Measurements from ENCODE around the gene S100A10.

The S100A10 gene

GRCh38 chr1:151993734-151994496, at the start of gene S100A10:
Gene S100A10, minus strand, starts transcription at chr1:151993859. Its CDS starts 7,629 bp downstream, at chr1:151986230.
- Mint-ChIP-seq H3K27ac (peak within 1 kb of the TSS; percentile 97), H3K4me3 (peak within 1 kb of the TSS; percentile 93), H3K9me3 (no peaks in the 10 kb centered on the region), H3K36me3 (ENCODE audit: low read depth) (peaks cover 38% of the 10 kb centered on the region), H3K27me3 (no peaks in the 10 kb centered on the region), H3K4me1 (ENCODE audit: low read depth) (peaks cover 52% of the 10 kb centered on the region)
- intact Hi-C loops (cut with micrococcal nuclease) = no loop called here

GRCh38 chr1:152042030-152042429, 48.4 kb upstream of the S100A10 start:
- intact Hi-C loops (cut with micrococcal nuclease) = no loop called here
- Mint-ChIP-seq H3K4me1 (ENCODE audit: low read depth) (peaks cover 16% of the 10 kb centered on the region), H3K27ac (no peak overlapping the region), H3K9me3 (no peaks in the 10 kb centered on the region), H3K27me3 (no peaks in the 10 kb centered on the region), H3K36me3 (ENCODE audit: low read depth) (no peaks in the 10 kb centered on the region), H3K4me3 (no peak overlapping the region)

GRCh38 chr1:152039886-152040285, 46.2 kb upstream of the S100A10 start:
- H3K4me1 Mint-ChIP-seq (ENCODE audit: low read depth) = peaks cover 8% of the 10 kb centered on the region
- H3K36me3 Mint-ChIP-seq (ENCODE audit: low read depth) = peaks cover 21% of the 10 kb centered on the region
- intact Hi-C loops (cut with micrococcal nuclease) = loop anchor here (5.0 kb wide), 1 partner anchor 38 kb away; no protein-coding TSS in a partner anchor
- H3K27ac Mint-ChIP-seq = no peak overlapping the region
- no peak overlapping the region for H3K4me3 Mint-ChIP-seq
- H3K9me3 Mint-ChIP-seq = no peaks in the 10 kb centered on the region
- H3K27me3 Mint-ChIP-seq = no peaks in the 10 kb centered on the region

- H3K36me3 Mint-ChIP-seq (ENCODE audit: low read depth) = peaks cover 25% of the 10 kb centered on the region
- no peaks in the 10 kb centered on the region for H3K27me3 Mint-ChIP-seq
- no peak overlapping the region for H3K4me3 Mint-ChIP-seq
- no peak overlapping the region for H3K27ac Mint-ChIP-seq
- intact Hi-C loops (cut with micrococcal nuclease) = loop anchor here (5.0 kb wide), 1 partner anchor 37 kb away; no protein-coding TSS in a partner anchor
- no peaks in the 10 kb centered on the region for H3K9me3 Mint-ChIP-seq
- peaks cover 5% of the 10 kb centered on the region for H3K4me1 Mint-ChIP-seq (ENCODE audit: low read depth)
These were observed 45.8 kb upstream of the S100A10 start for GRCh38 chr1:152039461-152039860.

- Mint-ChIP-seq H3K36me3 (ENCODE audit: low read depth) (peaks cover 31% of the 10 kb centered on the region), H3K27ac (no peak overlapping the region), H3K4me1 (ENCODE audit: low read depth) (peaks cover 1% of the 10 kb centered on the region), H3K27me3 (no peaks in the 10 kb centered on the region), H3K4me3 (no peak overlapping the region), H3K9me3 (no peaks in the 10 kb centered on the region)
- intact Hi-C loops (cut with micrococcal nuclease) = loop anchor here (5.0 kb wide), 1 partner anchor 37 kb away; no protein-coding TSS in a partner anchor
These were observed 45.2 kb upstream of the S100A10 start for GRCh38 chr1:152038871-152039270.

- peaks cover 21% of the 10 kb centered on the region for H3K4me1 Mint-ChIP-seq (ENCODE audit: low read depth)
- peak within 1 kb of the TSS; percentile 100 for H3K27ac Mint-ChIP-seq
- peak within 1 kb of the TSS; percentile 97 for H3K4me3 Mint-ChIP-seq
- peaks cover 55% of the 10 kb centered on the region for H3K36me3 Mint-ChIP-seq (ENCODE audit: low read depth)
- intact Hi-C loops (cut with micrococcal nuclease) = loop anchor here (1.0 to 5.0 kb wide), 2 partner anchors 12 to 34 kb away; no protein-coding TSS in a partner anchor
- no peaks in the 10 kb centered on the region for H3K27me3 Mint-ChIP-seq
- no peaks in the 10 kb centered on the region for H3K9me3 Mint-ChIP-seq
These were observed 42.9 kb upstream of the S100A10 start, which contains the start of gene S100A11 for GRCh38 chr1:152036267-152037216. Gene S100A11, minus strand, starts transcription at chr1:152037004. Its CDS starts 89 bp downstream, at chr1:152036915.

- intact Hi-C loops (cut with micrococcal nuclease) = loop anchor here (1.0 to 5.0 kb wide), 2 partner anchors 13 to 33 kb away; no protein-coding TSS in a partner anchor
These were observed 42.0 kb upstream of the S100A10 start for GRCh38 chr1:152035539-152036266.

GRCh38 chr1:152034654-152035538, 41.2 kb upstream of the S100A10 start:
- intact Hi-C loops (cut with micrococcal nuclease) = loop anchor here (5.0 kb wide), 1 partner anchor 33 kb away; no protein-coding TSS in a partner anchor
- H3K27me3 Mint-ChIP-seq = no peaks in the 10 kb centered on the region
- H3K4me1 Mint-ChIP-seq (ENCODE audit: low read depth) = peaks cover 31% of the 10 kb centered on the region
- H3K9me3 Mint-ChIP-seq = no peaks in the 10 kb centered on the region
- H3K4me3 Mint-ChIP-seq = peak overlapping the region; percentile 97
- H3K27ac Mint-ChIP-seq = peak overlapping the region; percentile 100
- H3K36me3 Mint-ChIP-seq (ENCODE audit: low read depth) = peaks cover 68% of the 10 kb centered on the region

More at GRCh38 chr1:152035539-152036266, 42.0 kb upstream of the S100A10 start:
- Mint-ChIP-seq H3K36me3 (ENCODE audit: low read depth) (peaks cover 63% of the 10 kb centered on the region), H3K4me1 (ENCODE audit: low read depth) (peaks cover 25% of the 10 kb centered on the region), H3K27ac (peak overlapping the region; percentile 100), H3K4me3 (peak overlapping the region; percentile 97), H3K27me3 (no peaks in the 10 kb centered on the region), H3K9me3 (no peaks in the 10 kb centered on the region)

GRCh38 chr1:152034324-152034653, 40.6 kb upstream of the S100A10 start:
- peaks cover 68% of the 10 kb centered on the region for H3K36me3 Mint-ChIP-seq (ENCODE audit: low read depth)
- peak overlapping the region; percentile 97 for H3K4me3 Mint-ChIP-seq
- peak overlapping the region; percentile 100 for H3K27ac Mint-ChIP-seq

GRCh38 chr1:152029929-152030211, 36.2 kb upstream of the S100A10 start:
- Mint-ChIP-seq H3K4me1 (ENCODE audit: low read depth) (peaks cover 44% of the 10 kb centered on the region), H3K27ac (no peak overlapping the region), H3K9me3 (no peaks in the 10 kb centered on the region), H3K27me3 (no peaks in the 10 kb centered on the region), H3K36me3 (ENCODE audit: low read depth) (peaks cover 46% of the 10 kb centered on the region), H3K4me3 (no peak overlapping the region)
- intact Hi-C loops (cut with micrococcal nuclease) = no loop called here

More at GRCh38 chr1:152034324-152034653, 40.6 kb upstream of the S100A10 start:
- intact Hi-C loops (cut with micrococcal nuclease) = no loop called here
- H3K9me3 Mint-ChIP-seq = no peaks in the 10 kb centered on the region
- peaks cover 36% of the 10 kb centered on the region for H3K4me1 Mint-ChIP-seq (ENCODE audit: low read depth)
- H3K27me3 Mint-ChIP-seq = no peaks in the 10 kb centered on the region

GRCh38 chr1:152029144-152029928, 35.7 kb upstream of the S100A10 start:
- Mint-ChIP-seq H3K36me3 (ENCODE audit: low read depth) (peaks cover 41% of the 10 kb centered on the region), H3K27ac (peak overlapping the region; percentile 13), H3K4me3 (no peak overlapping the region), H3K27me3 (no peaks in the 10 kb centered on the region), H3K9me3 (no peaks in the 10 kb centered on the region), H3K4me1 (ENCODE audit: low read depth) (peaks cover 44% of the 10 kb centered on the region)
- intact Hi-C loops (cut with micrococcal nuclease) = no loop called here

GRCh38 chr1:152026895-152027294, 33.2 kb upstream of the S100A10 start:
- peaks cover 27% of the 10 kb centered on the region for H3K4me1 Mint-ChIP-seq (ENCODE audit: low read depth)
- peaks cover 17% of the 10 kb centered on the region for H3K36me3 Mint-ChIP-seq (ENCODE audit: low read depth)
- H3K9me3 Mint-ChIP-seq = no peaks in the 10 kb centered on the region
- intact Hi-C loops (cut with micrococcal nuclease) = no loop called here
- H3K27ac Mint-ChIP-seq = no peak overlapping the region
- H3K27me3 Mint-ChIP-seq = no peaks in the 10 kb centered on the region
- H3K4me3 Mint-ChIP-seq = no peak overlapping the region

Data from dendritic cell treated with granulocyte-macrophage colony-stimulating factor and Interleukin-4, amounts not matched to agents 40 ng/mL and 50 ng/mL, for 4 days (primary cell).